ENCODE data around the gene LSS. TPM values are rescaled to one million over a fixed set of nuclear protein-coding genes. Genes with fewer than 3 reads are reported as not detected.
"Not testable (repeated sequence)": the region's sequence is repeated elsewhere in the genome, so short reads cannot be mapped to it uniquely, and the experiment has no call there.

LSS gene
- total RNA-seq, 4 donors from 2014 or later: 60.8 to 165 (median 81.7) TPM

GRCh38 chr21:46141767-46142581 lies 86.6 kb downstream of the LSS start:
- H3K4me3 ChIP-seq (ENCODE audit: low read depth, poor library complexity, severe bottlenecking): no peak overlapping the region
- TF ChIP-seq CTCF (IDR thresholded peaks at IDR 0.05) (no peak), POLR2A (IDR thresholded peaks at IDR 0.05) (no peak)
- intact Hi-C loops (cut with DNase I; ENCODE audit: low total_unique reads): no loop called here
- 86 to 88% methylated on average over 45 of the region's 45 CpGs for WGBS, 2 donors
- DNase-seq (ENCODE audit: low spot score in 2 of 2): no peak

GRCh38 chr21:46140352-46141003 lies 88.1 kb downstream of the LSS start:
- intact Hi-C loops (cut with DNase I; ENCODE audit: low total_unique reads); DNase-seq (ENCODE audit: low spot score in 2 of 2); H3K4me3 ChIP-seq (ENCODE audit: low read depth, poor library complexity, severe bottlenecking): not testable (repeated sequence)
- 52 to 60% methylated on average over 29 of the region's 29 CpGs for WGBS, 2 donors

- intact Hi-C loops (cut with DNase I; ENCODE audit: low total_unique reads): no loop called here
- no peak overlapping the region for H3K4me3 ChIP-seq (ENCODE audit: low read depth, poor library complexity, severe bottlenecking)
- 89 to 94% methylated on average over 15 of the region's 15 CpGs for WGBS, 2 donors
- DNase-seq (ENCODE audit: low spot score in 2 of 2): no peak
- TF ChIP-seq CTCF (IDR thresholded peaks at IDR 0.05): no peak
- no peak for TF ChIP-seq POLR2A (IDR thresholded peaks at IDR 0.05)
Observed at GRCh38 chr21:46139686-46140085, 88.9 kb downstream of the LSS start.

- TF ChIP-seq CTCF (IDR thresholded peaks at IDR 0.05) (no peak), POLR2A (IDR thresholded peaks at IDR 0.05) (no peak)
- H3K4me3 ChIP-seq (ENCODE audit: low read depth, poor library complexity, severe bottlenecking): no peak overlapping the region
- WGBS, 2 donors: 88 to 93% methylated on average over 20 to 25 of the region's 28 CpGs
- intact Hi-C loops (cut with DNase I; ENCODE audit: low total_unique reads): no loop called here
- DNase-seq (ENCODE audit: low spot score in 2 of 2): no peak
Observed at GRCh38 chr21:46138383-46138970, 90.1 kb downstream of the LSS start.

Other genes with a start within 250 kb of the LSS start
- gene COL6A1, start 247.0 kb downstream of the LSS start, total RNA-seq: 100 to 1,000 TPM in 3 of 4 donors, 10 to 100 TPM in 1; 94.9 to 265 (median 133) TPM
- 100 to 1,000 TPM; 137 to 543 (median 164) TPM for gene COL6A2, start 130.7 kb downstream of the LSS start, total RNA-seq
- gene FTCD, start 73.2 kb downstream of the LSS start, total RNA-seq: under 1 TPM in 1 of 4 donors, not detected in 3; 0.29 TPM
- gene SPATC1L, start 44.3 kb downstream of the LSS start, total RNA-seq: 1 to 10 TPM; 2.1 to 7.5 (median 4.0) TPM
- 10 to 100 TPM; 45.5 to 71.4 (median 57.7) TPM for gene MCM3AP, start 56.8 kb upstream of the LSS start, total RNA-seq
- 10 to 100 TPM in 3 of 4 donors, 1 to 10 TPM in 1; 7.4 to 21.7 (median 17.0) TPM for gene YBEY, start 57.6 kb upstream of the LSS start, total RNA-seq
- 1 to 10 TPM; 2.2 to 4.8 (median 2.3) TPM for gene C21orf58, start 95.1 kb upstream of the LSS start, total RNA-seq
- gene PCNT, start 95.4 kb upstream of the LSS start, total RNA-seq: 10 to 100 TPM; 30.3 to 44.0 (median 33.3) TPM
- 10 to 100 TPM; 37.3 to 77.8 (median 38.5) TPM for gene DIP2A, start 230.1 kb upstream of the LSS start, total RNA-seq

Data from lower leg skin (tissue), 4 donors.